GM19025 (cell line): ENCODE results near the gene CENPU.
"Not testable (repeated sequence)": the region's sequence is repeated elsewhere in the genome, so short reads cannot be mapped to it uniquely, and the experiment has no call there.

Experiments
- ATAC-seq: cut with Tn5 transposase; IDR thresholded peaks from one replicate; pipeline ENCODE4 v1.9.1; 2021; ENCODE audit warnings: mild to moderate bottlenecking, low read depth, moderate library complexity; ENCODE audit not compliant: unreplicated experiment

Gene CENPU, protein sequence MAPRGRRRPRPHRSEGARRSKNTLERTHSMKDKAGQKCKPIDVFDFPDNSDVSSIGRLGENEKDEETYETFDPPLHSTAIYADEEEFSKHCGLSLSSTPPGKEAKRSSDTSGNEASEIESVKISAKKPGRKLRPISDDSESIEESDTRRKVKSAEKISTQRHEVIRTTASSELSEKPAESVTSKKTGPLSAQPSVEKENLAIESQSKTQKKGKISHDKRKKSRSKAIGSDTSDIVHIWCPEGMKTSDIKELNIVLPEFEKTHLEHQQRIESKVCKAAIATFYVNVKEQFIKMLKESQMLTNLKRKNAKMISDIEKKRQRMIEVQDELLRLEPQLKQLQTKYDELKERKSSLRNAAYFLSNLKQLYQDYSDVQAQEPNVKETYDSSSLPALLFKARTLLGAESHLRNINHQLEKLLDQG

DNA sequence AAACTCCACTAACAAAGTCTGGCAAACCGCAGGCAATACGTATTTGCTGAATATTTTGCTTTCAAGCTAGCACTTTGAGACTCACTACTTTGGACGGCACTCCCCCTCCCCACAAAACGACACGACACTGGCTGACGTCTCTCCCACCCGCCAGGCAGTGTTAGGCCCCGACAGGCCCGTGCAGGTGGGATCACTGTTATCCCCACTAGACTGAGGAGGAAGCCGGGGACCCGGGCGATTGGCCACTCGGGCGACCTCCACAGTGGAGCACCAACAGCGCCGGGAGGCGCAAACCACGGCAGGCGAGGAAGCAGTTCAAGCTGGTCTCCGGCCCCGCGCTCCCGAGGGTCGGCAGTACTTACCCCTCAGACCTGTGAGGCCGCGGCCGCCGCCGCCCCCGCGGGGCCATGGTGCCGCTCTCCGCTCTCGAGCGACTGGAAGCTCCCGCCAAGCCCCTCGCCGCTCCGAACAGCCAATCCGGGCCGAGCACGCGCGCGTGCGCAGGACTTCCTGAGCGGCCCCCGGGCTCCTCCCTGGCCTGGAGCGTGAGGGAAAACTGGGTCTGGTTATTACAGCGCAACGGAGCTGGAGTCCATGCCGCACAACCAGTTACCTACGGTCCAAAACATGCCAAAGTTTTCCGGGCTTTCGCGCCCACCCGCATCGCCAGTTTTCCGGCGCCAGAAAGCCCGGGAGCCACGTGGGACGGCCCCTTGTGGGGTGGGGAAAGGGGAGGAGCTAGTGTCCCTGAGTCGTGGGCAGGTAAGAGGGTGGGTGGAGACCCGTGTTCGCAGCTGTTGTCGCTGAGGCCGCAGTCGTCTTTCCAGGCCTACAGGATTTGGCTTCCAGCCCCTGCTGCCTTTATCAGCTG, at the start of gene CENPU:
Gene CENPU, minus strand, starts transcription at position 443 of the 871 bp plus-strand sequence. Its CDS starts 34 bp downstream, at position 409.
- peak; percentile 95 for ATAC-seq

DNA sequence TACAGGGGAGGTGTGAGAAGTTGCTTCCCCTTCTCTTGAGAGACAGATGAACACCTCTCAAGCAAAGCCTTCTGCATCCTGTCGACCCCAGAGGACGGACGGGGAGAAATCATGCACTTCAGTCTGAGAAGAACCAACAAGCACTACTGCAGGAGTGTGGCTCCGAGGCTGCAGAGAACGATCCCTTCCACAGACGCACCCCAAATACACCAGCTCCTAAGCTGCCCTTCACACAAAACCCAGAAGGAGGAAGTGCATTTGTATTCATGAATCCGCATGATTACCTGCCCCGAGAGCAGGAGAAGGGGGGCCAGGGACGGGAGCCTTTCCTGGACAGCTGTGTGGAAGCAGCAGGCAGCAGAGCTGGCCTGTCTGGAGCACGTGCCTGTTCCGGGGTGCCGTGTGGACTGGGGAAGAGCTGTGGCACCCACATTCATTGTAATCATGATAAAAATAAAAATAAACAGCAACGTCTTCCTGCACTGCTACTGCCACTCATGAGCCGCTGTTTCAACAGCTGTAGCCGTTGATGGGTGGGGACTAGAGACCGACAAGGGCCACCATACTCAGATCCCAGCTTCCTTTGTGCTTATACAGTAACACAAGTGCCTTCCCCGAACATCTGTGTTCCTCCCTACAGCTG, 49.0 kb upstream of the CENPU start:
- no peak for ATAC-seq

DNA sequence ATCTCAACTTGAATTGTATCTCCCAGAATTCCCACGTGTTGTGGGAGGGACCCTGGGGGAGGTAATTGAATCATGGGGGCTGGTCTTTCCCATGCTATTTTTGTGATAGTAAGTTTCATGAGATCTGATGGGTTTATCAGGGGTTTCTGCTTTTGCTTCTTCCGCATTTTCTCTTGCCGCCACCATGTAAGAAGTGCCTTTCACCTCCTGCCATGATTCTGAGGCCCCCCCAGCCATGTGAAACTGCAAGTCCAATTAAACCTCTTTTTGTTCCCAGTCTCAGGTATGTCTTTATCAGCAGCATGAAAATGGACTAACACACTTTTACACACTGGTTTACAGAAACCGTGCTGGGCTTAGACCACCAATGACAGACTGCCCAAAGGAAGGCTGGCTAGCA, 45.3 kb upstream of the CENPU start:
- ATAC-seq, result not testable (repeated sequence)

DNA sequence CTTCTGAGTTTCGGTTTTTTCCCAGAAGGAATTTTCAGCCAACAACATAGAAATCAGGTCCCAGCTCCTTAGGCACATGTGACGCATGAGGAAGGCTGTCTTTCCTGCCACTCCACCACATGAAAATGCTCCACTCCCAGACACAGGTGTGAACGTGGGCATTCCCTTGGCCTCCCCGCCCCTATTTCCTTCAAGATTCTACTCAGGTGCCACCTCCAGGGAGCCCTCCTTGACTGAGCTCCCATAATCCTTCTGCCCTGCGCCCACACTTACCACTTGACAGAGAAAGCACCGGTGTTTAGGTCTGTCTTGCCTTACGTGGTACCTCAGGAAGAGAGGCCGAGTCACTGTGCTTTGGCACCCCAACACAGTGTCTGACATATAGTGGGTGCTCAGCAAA, 44.4 kb upstream of the CENPU start:
- ATAC-seq, result no peak

DNA sequence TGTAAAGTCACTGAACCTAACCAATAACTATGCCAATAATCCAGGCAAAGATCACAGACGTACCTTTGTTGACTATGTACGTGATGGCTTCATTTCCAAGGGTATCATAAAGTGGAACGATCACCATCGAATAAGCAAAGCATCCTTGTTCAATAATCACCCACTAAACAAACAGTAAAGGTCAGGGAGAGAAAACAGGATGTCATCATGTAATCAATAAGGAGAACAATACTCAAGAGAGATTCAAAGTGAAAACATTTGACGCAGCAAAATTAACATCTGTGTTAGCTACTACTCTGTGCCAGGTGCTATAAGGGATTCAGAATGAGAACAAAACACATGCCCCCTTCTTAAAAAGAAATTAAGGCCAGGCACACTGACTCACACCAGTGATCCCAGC, 42.9 kb upstream of the CENPU start:
- ATAC-seq, result no peak

DNA sequence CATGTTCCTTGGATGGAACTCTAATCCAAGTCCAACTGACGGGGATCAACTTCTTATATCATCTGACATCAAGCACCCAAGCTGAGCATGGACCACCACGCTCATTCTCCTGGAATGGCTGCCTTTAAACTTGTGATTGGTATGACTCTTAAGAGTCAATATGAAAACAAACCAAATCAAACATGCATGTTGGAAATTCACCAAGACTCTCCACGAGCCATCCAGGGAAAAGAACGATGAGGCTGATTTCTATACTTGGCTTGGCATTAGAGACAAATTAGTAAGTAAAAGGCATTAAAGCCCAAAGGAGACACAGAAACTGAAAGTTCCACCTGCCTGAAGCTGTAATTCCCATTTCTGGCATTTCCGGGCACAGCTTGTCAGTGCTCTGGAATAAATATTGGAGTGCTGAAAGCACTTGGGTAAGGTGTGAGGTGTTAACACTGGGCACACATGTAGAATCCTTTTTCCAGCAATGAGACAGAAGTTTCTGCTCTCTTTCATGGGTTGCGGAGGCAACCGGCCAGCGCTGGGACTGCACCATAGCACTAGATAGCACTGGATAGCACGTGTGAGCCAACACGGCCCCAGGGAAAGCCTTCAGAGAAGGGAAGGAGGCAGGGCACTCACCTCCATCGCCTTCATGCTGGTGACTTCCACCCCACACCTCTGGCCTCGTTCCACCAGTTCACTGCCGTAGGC, 42.1 kb upstream of the CENPU start:
- ATAC-seq, result no peak

DNA sequence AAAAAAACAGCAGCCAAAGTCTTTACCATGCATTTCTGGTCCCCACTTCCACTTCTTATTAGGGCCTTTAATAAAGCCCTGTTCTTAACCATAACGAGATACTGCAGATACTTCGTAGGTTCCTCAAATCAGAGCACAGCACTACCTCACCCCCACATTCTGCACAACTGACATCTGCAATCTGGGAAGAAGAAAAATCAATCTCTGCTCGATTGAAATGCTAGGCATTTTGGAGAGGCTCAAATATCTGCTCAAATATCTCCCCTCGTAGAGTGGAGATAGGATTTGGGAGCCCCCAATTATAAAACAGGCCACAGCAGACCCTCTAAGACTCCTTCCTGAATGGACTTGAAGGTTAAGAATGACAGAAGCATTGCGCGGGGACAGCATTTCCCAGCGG, 40.3 kb upstream of the CENPU start:
- ATAC-seq, result no peak

DNA sequence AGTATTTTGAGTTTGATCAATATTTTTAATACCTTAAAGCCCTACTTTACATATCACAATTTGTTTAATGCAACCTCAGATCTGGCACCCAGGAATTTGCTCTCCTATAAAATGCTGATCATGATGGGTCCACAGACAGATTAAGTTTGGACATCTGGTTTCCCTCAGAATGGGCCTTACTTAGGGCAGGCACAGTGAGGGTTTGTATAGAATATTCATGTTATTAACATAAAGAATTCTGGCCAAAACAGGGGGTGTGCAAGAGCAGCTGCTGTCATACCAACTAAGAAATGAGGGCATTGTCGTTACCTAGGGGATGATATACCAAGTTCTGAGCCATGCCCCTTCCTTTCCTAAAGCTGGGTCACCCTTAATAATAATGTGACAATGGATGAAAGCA, 37.5 kb upstream of the CENPU start:
- ATAC-seq, result no peak

DNA sequence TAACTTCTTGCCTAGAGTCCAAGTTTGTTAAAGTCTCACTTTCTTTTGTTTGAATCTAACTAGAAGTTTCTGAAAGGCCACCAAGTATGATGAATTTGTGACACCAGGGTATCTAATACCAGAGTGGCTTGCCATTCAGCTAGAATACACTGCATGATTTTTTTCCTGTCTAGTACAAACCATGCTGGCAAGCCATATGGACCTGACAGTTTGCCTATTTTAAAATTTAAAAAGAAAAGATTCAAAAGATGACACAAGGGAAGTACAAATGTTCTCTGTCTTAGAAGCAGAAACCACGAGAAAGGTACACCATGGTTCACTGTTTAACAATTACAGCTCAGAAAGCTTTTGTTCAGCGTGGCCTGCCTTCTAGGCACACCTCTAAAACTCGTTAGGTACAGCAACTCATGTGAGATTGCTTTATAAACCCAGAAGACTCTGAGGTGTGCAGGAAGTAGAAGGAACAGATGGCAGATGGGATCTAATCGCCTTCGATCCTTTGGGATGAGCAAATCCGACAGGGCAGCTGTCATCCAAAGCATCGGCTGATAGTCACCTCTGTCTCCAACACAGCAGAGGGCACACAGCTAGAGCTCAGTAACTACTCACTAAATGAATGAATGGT, 35.4 kb upstream of the CENPU start:
- ATAC-seq, result no peak

DNA sequence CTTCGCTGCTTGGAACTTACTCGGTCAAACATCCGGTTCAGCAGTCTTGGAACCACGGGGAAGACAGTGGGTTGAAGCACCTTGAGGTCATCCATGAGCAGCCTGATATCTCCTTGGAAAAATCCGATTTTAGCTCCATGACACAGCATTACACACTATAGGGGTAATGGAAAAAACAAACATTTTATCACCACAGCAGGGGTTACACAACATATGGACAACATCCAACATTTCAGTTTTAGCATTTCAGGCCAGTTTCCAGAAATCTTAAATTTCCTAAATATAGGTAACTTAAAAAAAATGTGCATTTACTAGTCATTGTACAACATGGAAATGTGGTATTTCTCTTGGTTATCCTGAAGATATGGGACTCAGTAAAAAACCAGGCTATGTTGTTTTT, 34.4 kb upstream of the CENPU start:
- no peak for ATAC-seq

DNA sequence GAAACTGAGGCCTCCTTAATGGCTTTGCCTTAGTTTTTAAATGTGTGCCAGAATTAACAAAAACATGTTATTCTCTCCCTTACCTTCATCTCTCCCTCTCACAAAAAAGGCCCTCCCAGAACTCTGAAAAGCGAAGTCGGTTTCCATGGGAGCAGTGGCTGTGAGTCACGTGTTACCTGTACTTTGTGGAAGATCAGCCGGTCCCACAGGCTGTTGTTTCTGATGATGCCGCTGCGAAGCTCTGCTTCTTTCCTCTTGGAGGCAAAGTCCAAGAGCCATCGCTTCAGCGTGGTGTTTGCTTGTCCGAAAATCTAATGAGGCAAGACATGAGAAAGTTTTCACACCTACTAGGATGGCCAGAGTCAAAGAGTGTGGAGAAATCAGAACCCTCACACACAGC, 32.5 kb upstream of the CENPU start:
- no peak for ATAC-seq

DNA sequence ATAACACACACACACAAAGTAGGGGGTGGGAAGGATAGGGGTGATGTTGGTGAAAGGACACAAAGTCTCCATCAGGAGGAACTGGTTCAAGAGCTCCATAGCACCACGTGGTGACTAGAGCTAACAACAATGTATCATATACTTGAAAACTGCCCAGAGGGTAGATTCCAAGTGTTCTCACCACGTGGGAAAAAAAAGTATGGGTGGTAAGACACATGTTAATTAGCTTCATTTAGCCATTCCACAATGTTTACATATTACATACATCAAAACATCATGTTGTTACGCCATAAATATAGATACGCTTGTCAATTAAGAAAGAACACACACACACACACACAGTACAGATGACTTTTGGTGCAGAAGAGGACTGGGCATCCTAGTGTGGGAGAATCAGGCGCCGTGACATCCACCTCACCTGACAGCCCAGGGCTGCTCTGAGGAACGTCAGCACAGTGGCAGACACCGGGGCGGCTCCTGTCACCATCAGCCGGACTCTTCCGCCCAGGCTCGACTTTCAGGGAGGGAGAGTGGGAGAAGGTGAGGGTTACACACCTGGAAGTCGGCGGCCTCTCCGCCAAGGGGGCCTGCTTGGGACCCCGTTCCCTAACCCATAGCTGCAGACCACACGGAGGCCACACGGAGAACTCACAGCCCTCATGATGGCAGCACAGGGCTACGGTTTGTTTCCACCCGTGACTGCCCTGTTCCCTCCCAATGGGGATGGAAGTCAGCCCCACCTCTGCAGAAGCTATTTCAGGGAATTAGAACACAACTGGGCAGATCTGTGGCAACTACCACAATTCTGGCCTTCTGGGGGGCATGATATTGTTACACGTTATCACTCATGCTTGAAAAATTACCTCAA, 31.8 kb upstream of the CENPU start:
- no peak for ATAC-seq

DNA sequence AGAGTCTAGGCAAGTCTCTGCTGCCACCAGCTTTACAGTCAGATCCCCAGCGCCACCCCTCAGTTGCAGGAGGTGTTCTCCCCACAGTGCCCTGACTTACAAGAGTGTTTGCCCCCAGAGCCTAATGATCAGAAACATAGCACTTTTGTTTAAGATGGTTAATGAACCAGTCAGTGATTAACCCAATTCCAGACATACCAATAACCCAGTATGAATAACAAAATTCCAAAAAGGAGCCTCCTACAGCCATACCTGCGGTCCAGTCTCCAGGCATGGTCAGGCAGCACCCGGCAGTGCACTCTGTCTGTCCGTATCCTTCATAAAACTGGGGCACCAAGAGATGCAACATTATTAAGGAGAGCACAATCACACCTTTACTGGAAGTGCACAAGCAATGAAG, 30.7 kb upstream of the CENPU start:
- no peak for ATAC-seq

DNA sequence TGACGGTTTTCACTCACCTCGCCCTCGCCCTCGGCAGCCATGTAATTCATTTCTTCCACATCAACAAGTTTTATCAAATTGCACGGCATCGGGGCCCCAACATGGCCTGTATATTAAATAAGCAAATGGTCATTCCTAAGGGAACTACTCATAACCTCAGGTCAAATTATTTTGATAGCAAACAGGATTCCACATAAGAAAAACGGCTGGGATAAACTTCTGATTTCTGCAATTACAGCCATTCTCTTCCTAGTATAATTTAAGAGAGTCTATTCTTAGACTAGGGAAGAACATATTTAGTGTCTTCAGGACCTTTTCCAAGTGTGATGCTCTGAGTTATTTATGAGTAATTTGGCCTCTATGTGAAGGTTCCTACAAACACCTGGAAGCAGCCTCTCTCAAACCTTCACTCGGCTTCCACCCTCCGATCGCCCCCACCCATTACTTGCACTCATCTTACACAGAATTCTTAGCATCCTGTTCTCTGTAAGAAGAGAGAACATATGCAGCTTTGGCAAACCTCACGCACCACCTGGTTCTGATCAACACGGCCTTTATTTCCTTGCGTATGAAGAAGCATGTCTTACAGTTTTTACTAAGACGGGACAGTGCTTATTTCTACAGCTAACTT, 29.4 kb upstream of the CENPU start:
- no peak for ATAC-seq

DNA sequence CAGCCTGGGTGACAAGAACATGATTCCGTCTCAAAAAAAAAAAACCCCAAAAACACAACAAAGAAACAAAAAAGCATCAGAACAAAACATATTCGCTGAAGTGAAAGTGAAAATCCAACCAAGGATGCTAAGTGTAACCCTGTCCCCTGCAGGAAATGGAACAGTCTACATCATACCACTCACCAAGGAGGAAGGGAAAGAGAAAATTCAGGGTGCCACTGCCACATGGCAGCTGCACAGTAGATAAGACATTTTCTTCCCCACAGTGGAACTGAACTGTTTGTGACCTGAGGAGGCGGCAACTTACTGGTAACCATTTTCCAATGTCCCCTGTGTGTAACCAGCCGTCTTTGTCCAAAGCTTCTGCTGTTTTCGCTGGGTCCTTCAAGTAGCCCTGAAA, 28.2 kb upstream of the CENPU start:
- ATAC-seq, result peak; percentile 85

DNA sequence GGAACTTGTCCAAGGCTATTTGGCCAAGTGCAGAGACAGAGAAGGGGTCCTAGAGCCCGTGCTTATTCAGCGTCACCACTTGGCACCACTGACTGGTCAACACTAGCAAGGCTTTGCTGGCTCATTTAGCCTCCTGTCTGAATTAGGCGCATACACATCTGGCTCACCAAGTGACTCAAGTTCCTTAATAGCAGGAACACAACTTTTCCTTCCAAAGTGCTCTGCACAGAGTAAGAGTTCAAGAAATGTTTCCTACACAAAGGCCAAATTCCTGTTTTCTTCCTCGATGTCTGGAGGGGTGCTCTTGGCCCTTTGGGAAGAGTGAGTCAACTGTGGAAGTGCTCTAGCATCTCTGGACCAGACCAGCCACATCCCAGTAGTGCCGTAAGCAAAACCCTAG, 26.8 kb upstream of the CENPU start:
- ATAC-seq, result no peak

DNA sequence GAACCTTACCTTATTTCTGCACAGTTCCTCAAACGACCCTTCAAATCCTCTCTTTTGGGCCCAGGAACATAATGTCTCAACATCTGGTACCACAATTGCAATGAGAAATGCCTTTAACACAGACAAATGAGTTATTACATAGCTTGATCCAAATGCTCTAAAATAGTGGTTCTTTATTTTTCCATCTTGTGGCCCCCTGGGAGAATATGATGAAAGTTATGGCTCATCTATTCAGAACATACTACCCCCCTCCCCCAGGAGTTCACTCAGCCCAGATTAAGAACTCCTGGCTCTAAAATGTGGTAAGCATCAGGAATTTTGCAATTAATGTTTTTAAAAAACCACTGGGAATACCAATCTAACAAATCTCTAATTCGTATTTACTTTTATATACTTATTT, 23.9 kb upstream of the CENPU start:
- ATAC-seq, result no peak

DNA sequence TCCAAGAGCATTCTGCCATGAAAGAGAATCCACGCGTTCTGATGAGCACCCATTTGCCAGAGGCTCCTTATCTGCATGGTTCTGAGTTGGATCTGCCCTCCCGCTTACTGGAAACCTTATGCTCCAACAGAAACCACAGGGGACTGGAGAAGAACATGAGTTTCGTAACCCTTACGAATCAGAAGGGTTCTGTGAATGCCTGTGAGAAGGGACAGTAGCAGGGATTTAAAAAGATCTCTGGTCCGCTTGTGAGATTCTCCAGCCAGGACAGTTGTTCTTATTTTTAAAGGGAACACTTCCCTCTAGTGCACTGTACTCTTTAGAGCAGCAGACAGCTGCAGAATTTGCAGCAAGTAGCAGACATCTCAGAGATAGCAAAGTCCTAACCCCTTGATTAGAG, 22.5 kb upstream of the CENPU start:
- no peak for ATAC-seq

DNA sequence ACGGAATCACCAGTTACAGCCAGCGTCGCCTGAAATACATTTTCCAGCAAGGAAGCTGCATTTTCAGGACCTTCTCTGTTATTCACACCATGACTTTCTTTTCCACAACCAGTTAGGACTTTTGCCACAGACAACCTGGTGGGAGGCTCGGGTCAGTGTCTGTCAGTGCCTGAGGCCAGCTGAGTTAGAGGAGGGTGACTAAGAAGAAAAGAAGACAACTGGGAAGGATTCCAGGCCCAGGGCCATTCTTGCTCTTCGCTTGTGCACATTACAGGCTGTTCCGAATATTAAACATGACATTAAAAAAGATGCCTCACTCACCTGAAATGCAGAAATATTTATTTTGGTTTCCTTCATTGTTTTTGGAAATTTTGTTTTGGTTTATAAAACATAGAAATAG, 21.4 kb upstream of the CENPU start:
- no peak for ATAC-seq
